ENCODE measurements around the gene CLDN6. TPM values are rescaled to one million over a fixed set of nuclear protein-coding genes. Genes with fewer than 3 reads are reported as not detected.
A peak's percentile ranks its signal among the peaks of the same experiment; 100 is the strongest.

Gene CLDN6
- total RNA-seq, 3 donors from 2014 or later (not counting 1 experiment from before 2014, with no cell fraction given) = not detected

DNA sequence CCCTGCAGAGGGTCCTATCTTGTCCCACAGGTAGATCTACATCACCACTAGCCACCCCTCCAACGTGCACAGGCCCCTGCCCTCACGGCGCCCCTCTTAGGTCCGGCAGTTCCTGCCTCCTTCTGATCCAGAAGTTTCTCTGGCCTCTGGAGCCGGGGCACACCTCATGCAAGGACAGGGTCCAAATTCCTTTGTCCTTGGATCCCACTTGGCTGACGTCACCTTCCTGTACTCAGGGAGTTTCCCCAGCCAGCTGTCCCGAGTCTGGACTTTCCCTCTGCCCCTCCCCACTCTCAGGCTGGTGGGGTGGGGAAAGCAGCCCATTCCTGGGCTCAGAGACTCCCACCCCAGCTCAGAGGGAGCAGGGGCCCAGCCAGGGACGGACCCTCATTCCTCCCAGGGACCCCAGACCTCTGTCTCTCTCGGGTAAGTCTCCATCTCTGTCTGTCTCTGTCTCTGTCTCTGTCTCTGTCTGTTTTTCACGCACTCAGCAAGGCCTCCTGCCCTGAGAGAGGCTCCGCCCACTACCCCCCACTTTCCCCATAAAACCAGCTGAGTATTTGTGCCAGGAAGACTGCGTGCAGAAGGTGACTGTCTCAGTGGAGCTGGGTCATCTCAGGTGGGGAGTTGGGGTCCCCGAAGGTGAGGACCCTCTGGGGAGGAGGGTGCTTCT, 47.2 kb upstream of the CLDN6 start, which contains the start of gene IL32:
IL32 (plus strand) TSS at position 572 of the 673 bp plus-strand sequence. CDS start 172 bp downstream, outside the sequence.
- peaks cover 66% of the 10 kb centered on the region for H3K4me1 ChIP-seq (ENCODE audit: control insufficient read depth, insufficient read depth, low read length)
- H3K4me1 Mint-ChIP-seq = peaks cover 30 to 65% of the 10 kb centered on the region in 2 donors

DNA sequence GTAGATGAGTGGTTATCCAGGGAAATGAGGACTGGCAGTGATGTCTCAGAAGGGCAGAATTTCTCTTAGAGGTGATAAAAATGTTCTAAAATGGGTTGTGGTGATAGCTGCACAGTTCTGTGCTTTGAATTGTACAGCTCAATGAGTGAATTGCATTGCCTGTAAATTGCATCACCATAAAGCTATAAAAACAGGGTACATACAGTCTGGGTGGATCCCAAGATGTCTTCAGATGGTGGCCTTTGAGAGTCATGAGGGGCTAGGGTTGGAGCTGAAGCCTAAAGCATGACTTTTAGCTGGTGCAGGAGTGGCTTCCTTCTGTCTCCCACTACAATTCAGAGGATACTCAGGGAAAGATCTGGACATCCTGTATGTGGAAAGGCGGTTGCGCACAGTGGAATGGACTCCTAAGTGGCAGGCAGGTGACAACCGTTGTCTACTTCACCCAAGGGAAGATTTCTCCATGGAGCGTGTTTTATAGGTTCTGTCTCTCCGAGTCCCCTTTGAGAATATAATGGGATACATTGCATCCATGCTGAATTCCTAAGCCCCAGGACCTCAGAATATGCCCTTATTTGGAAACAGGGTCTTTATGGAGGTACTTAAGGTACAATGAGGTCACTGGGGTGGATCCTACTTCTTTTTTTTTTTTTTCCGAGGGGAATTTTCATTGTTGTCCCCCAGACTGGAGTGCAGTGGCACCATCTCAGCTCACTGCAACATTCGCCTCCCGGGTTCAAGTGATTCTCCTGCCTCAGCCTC, 45.8 kb upstream of the CLDN6 start:
- Histone ChIP-seq H3K4me3 (ENCODE audit: low read length) (no peak overlapping the region), H3K36me3 (ENCODE audit: control insufficient read depth, insufficient read depth, low read length) (peaks cover 9% of the 10 kb centered on the region), H3K4me1 (ENCODE audit: control insufficient read depth, insufficient read depth, low read length) (peaks cover 61% of the 10 kb centered on the region), H3K27ac (ENCODE audit: low read length) (peak overlapping the region; percentile 19), H3K27me3 (ENCODE audit: control insufficient read depth, insufficient read depth, low read length) (no peaks in the 10 kb centered on the region), H3K9me3 (ENCODE audit: control insufficient read depth, insufficient read depth, low read length) (no peaks in the 10 kb centered on the region)
- H3K9me3 Mint-ChIP-seq = no peaks in the 10 kb centered on the region
- peak overlapping the region; percentile 92 to 95 for H3K27ac Mint-ChIP-seq
- no peaks in the 10 kb centered on the region for H3K36me3 Mint-ChIP-seq
- WGBS (ENCODE audit: insufficient coverage) = 98% methylated on average over 8 of the region's 8 CpGs
- DNase-seq (peak in 1 of 2 donors; percentile 18), ATAC-seq (no peak)
- H3K4me3 Mint-ChIP-seq = peak overlapping the region; percentile 18
- peaks cover 25 to 64% of the 10 kb centered on the region in 2 donors for H3K4me1 Mint-ChIP-seq
- no peaks in the 10 kb centered on the region for H3K27me3 Mint-ChIP-seq (ENCODE audit: low read depth in 2 of 2)
- intact Hi-C loops (cut with micrococcal nuclease) = no loop called here
- TF ChIP-seq, protein P1, sequence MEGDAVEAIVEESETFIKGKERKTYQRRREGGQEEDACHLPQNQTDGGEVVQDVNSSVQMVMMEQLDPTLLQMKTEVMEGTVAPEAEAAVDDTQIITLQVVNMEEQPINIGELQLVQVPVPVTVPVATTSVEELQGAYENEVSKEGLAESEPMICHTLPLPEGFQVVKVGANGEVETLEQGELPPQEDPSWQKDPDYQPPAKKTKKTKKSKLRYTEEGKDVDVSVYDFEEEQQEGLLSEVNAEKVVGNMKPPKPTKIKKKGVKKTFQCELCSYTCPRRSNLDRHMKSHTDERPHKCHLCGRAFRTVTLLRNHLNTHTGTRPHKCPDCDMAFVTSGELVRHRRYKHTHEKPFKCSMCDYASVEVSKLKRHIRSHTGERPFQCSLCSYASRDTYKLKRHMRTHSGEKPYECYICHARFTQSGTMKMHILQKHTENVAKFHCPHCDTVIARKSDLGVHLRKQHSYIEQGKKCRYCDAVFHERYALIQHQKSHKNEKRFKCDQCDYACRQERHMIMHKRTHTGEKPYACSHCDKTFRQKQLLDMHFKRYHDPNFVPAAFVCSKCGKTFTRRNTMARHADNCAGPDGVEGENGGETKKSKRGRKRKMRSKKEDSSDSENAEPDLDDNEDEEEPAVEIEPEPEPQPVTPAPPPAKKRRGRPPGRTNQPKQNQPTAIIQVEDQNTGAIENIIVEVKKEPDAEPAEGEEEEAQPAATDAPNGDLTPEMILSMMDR (IDR thresholded peaks at IDR 0.05) = no peak

More for the DNA sequence above, 47.2 kb upstream of the CLDN6 start, which contains the start of gene IL32:
- H3K27me3 Mint-ChIP-seq (ENCODE audit: low read depth in 2 of 2) = no peaks in the 10 kb centered on the region
- DNase-seq (peak; percentile 34 to 89), ATAC-seq (peak; percentile 58 to 66 (median 65))
- Histone ChIP-seq H3K27me3 (ENCODE audit: control insufficient read depth, insufficient read depth, low read length) (no peaks in the 10 kb centered on the region), H3K9me3 (ENCODE audit: control insufficient read depth, insufficient read depth, low read length) (no peaks in the 10 kb centered on the region), H3K4me3 (ENCODE audit: low read length) (peak within 1 kb of the TSS; percentile 55), H3K36me3 (ENCODE audit: control insufficient read depth, insufficient read depth, low read length) (peaks cover 13% of the 10 kb centered on the region), H3K27ac (ENCODE audit: low read length) (peak within 1 kb of the TSS; percentile 90)
- intact Hi-C loops (cut with micrococcal nuclease) = no loop called here
- peak within 1 kb of the TSS; percentile 92 to 95 for H3K27ac Mint-ChIP-seq
- 59% methylated on average over 12 of the region's 13 CpGs for WGBS (ENCODE audit: insufficient coverage)
- peak within 1 kb of the TSS; percentile 96 for H3K4me3 Mint-ChIP-seq
- TF ChIP-seq, protein P1 (IDR thresholded peaks at IDR 0.05) = no peak
- no peaks in the 10 kb centered on the region for H3K9me3 Mint-ChIP-seq
- no peaks in the 10 kb centered on the region for H3K36me3 Mint-ChIP-seq

DNA sequence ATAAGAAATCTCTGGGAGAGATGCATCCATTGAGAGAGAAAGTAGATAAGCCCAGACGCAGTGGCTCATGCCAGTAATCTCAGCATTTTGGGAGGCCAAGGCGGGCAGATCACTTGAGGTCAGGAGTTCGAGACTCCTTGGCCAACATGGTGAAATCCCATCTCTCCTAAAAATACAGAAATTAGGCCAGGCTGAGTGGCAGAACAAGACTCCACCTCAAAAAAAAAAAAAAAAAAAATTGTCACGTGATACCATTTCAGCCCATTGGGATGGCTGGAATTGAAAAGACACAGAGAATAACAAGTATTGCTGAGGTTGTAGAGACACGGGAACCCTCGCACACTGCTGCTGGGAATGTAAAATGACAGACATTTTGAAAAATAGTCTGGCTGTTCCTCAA, 44.6 kb upstream of the CLDN6 start:
- H3K36me3 ChIP-seq (ENCODE audit: control insufficient read depth, insufficient read depth, low read length) = peaks cover 2% of the 10 kb centered on the region
- Mint-ChIP-seq H3K9me3 (no peaks in the 10 kb centered on the region), H3K4me3 (no peak overlapping the region), H3K27me3 (ENCODE audit: low read depth in 2 of 2) (no peaks in the 10 kb centered on the region), H3K4me1 (peaks cover 19 to 57% of the 10 kb centered on the region in 2 donors), H3K36me3 (no peaks in the 10 kb centered on the region), H3K27ac (peak overlapping the region; percentile 68 to 76)
- no peak for ATAC-seq
- peak in 1 of 2 donors; percentile 3 for DNase-seq
- no peaks in the 10 kb centered on the region for H3K9me3 ChIP-seq (ENCODE audit: control insufficient read depth, insufficient read depth, low read length)
- TF ChIP-seq, protein P1 (IDR thresholded peaks at IDR 0.05) = no peak
- peaks cover 56% of the 10 kb centered on the region for H3K4me1 ChIP-seq (ENCODE audit: control insufficient read depth, insufficient read depth, low read length)
- intact Hi-C loops (cut with micrococcal nuclease) = no loop called here
- H3K27ac ChIP-seq (ENCODE audit: low read length) = no peak overlapping the region
- H3K27me3 ChIP-seq (ENCODE audit: control insufficient read depth, insufficient read depth, low read length) = no peaks in the 10 kb centered on the region
- no peak overlapping the region for H3K4me3 ChIP-seq (ENCODE audit: low read length)
- 96% methylated on average over 6 of the region's 6 CpGs for WGBS (ENCODE audit: insufficient coverage)
